D721Med (cell line): ENCODE measurements around the gene DNHD1.

ENCODE experiments used
- DNase-seq: peaks from one replicate; pipeline ENCODE4 v3.0.0; 2011; ENCODE audit warnings: low spot score; ENCODE audit not compliant: insufficient read length
- FAIRE-seq: peaks from 2 replicates; lab custom pipeline; 2011; peaks lifted over from hg19 to GRCh38; lab: Jason Lieb, UNC
- TF ChIP-seq, protein P1 (sequence below): IDR thresholded peaks from 2 replicates; pipeline ENCODE4 v1.5.1; 2012; ENCODE audit warnings: mild to moderate bottlenecking, control low read depth; ENCODE audit not compliant: insufficient read depth; ENCODE audit errors: missing control alignments

DNHD1 gene

DNA sequence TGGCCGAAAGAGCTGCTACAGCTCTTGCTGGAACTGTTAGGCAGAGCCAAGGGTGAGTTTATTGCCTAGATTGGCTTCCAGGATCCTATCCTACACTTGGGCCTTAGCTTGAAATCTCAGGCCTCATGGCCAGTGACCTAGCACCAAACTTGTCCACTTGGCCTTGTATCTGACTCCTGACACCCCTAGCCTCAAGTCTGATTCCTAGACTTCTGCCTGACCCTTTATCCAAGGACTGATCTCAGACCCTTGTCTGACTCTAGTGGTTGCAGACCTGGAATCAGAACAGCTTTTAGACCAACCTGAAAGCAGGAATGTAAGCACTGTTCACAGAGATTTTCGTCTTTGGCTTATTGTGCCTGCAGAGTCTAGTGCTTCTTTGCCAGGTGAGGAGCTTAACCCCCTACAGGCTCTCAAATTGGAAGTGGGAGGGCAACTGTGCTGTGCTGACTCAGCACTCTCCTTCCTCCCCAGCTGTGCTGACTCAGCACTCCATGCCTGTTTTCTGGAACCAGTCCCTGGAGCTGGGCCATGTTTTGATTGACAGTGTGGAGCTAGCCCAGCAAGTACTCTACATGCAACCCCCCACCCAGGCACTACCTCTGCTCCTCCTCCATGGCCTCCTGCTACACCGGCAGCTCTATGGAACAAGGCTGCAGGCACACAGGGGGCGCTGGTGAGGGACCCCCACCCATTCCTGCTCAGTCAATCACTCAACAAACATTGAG lies 71.3 kb downstream of the DNHD1 start:
- FAIRE-seq: no peak

DNA sequence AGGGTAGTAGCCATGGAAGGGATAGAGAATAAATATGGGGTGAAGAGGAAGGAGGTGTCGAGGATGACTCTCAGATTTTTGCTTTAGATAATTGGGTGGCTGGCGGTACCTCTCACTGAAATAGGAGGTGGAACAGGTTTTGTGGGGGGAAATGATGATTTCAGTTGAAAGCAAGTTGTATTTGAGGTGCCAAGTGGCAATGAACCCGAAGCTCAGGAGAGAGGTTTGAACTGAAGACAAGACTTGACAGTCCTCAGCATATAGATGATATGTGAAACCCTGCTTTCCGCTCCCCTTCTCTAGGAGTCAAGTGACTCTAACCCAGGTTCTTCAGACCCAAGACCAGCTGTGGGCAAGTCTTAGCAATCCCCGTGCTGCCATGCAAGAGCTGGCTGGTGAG lies 72.6 kb downstream of the DNHD1 start:
- TF ChIP-seq, protein P1, sequence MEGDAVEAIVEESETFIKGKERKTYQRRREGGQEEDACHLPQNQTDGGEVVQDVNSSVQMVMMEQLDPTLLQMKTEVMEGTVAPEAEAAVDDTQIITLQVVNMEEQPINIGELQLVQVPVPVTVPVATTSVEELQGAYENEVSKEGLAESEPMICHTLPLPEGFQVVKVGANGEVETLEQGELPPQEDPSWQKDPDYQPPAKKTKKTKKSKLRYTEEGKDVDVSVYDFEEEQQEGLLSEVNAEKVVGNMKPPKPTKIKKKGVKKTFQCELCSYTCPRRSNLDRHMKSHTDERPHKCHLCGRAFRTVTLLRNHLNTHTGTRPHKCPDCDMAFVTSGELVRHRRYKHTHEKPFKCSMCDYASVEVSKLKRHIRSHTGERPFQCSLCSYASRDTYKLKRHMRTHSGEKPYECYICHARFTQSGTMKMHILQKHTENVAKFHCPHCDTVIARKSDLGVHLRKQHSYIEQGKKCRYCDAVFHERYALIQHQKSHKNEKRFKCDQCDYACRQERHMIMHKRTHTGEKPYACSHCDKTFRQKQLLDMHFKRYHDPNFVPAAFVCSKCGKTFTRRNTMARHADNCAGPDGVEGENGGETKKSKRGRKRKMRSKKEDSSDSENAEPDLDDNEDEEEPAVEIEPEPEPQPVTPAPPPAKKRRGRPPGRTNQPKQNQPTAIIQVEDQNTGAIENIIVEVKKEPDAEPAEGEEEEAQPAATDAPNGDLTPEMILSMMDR: no peak
- FAIRE-seq: no peak

More for the DNA sequence above, 71.3 kb downstream of the DNHD1 start:
- TF ChIP-seq, protein P1: peak; percentile 18
- no peak for DNase-seq

GRCh38 chr11:6570691-6571427 lies 73.8 kb downstream of the DNHD1 start:
- TF ChIP-seq, protein P1: no peak
- FAIRE-seq (no peak), DNase-seq (no peak)

More for the DNA sequence above, 72.6 kb downstream of the DNHD1 start:
- no peak for DNase-seq

DNA sequence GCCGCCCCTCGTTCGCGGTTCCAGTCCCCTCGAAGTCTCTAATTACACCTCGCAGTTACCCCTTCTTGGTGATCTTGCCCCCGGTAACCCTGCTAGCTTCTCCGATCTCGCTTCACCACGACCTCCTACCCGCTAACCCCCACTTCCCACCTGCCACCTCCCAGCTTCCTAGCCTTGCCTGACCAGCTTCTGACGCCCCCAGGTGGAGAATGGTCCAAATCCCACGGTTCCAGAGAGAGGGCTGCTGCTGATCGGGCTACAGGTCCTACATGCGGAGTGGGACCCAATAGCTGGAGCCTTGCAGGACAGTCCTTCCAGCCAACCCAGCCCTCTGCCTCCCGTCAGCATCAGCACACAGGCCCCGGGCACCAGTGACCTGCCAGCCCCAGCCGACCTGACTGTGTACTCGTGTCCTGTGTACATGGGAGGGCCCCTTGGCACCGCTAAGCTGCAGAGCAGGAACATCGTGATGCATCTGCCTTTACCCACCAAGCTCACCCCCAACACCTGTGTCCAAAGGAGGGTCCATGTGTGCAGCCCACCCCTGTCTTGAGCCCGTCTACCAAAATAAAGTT lies 74.4 kb downstream of the DNHD1 start:
- no peak for FAIRE-seq
- no peak for DNase-seq

DNA sequence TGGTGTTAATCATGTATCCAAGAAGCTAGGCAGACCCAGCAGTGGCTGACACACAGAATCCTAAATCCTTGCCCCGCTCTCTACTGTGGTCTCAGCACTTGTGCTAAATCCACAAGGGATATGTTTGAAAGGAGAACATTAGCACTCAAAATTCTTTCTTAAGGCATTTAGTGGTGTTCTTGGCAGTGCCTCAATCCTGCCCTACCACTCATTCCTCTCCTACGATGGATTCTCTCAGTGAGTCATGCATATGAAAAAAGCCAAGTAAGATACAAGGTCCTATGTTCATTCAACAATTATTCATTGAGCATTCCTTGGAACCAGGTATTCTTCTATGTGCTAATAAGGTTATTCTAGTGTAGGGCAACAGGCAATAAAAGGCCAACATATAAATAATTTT lies 75.1 kb downstream of the DNHD1 start:
- no peak for FAIRE-seq

More for the DNA sequence above, 74.4 kb downstream of the DNHD1 start:
- TF ChIP-seq, protein P1: no peak

GRCh38 chr11:6574816-6575715 lies 78.0 kb downstream of the DNHD1 start:
- TF ChIP-seq, protein P1: no peak
- DNase-seq: no peak
- no peak for FAIRE-seq

More for the DNA sequence above, 75.1 kb downstream of the DNHD1 start:
- TF ChIP-seq, protein P1: no peak
- DNase-seq: no peak
